MM.1S (cell line): Measurements from ENCODE around the gene TANC1.

Source experiments
- DNase-seq: peaks from one replicate; pipeline ENCODE4 v3.0.0-alpha.2; 2015
- H2AFZ ChIP-seq: fragments of 300-600 bp; sonication (generic); 2 replicates; pipeline ENCODE4 v1.6.0; 2016; ENCODE audit warnings: antibody characterized with exemption, low read length
- H3F3A ChIP-seq: fragments of 300-600 bp; sonication (generic); 2 replicates; pipeline ENCODE4 v1.6.1; 2016; ENCODE audit warnings: mild to moderate bottlenecking, antibody characterized with exemption, low read length, moderate library complexity, mixed read lengths; ENCODE audit not compliant: insufficient read depth
- H3K27ac ChIP-seq: fragments of 300-600 bp; sonication (generic); 2 replicates; pipeline ENCODE4 v1.5.1; 2016; ENCODE audit warnings: mild to moderate bottlenecking, low read length
- H3K27me3 ChIP-seq: fragments of 300-600 bp; sonication (generic); replicated peaks from 2 replicates; pipeline ENCODE4 v1.6.0; 2016; ENCODE audit warnings: low read length; ENCODE audit not compliant: insufficient read depth
- H3K36me3 ChIP-seq: fragments of 300-600 bp; sonication (generic); replicated peaks from 2 replicates; pipeline ENCODE4 v1.6.1; 2016; ENCODE audit warnings: mild to moderate bottlenecking, low read length, mixed read lengths; ENCODE audit not compliant: insufficient read depth
- H3K4me1 ChIP-seq: fragments of 300-600 bp; sonication (generic); 2 replicates; pipeline ENCODE4 v1.6.1; 2016; ENCODE audit warnings: low read length, mixed read lengths
- H3K4me2 ChIP-seq: fragments of 300-600 bp; sonication (generic); 2 replicates; pipeline ENCODE4 v1.6.0; 2016; ENCODE audit warnings: low read depth, low read length
- H3K4me3 ChIP-seq: fragments of 300-600 bp; sonication (generic); 2 replicates; pipeline ENCODE4 v1.5.1; 2016; ENCODE audit warnings: low read length, mixed read lengths
- H3K79me2 ChIP-seq: fragments of 300-600 bp; sonication (generic); 2 replicates; pipeline ENCODE4 v1.6.1; 2016; ENCODE audit warnings: mixed run types, low read length, mixed read lengths
- H3K9ac ChIP-seq: fragments of 300-600 bp; sonication (generic); 2 replicates; pipeline ENCODE4 v1.6.1; 2016; ENCODE audit warnings: low read length, mixed read lengths
- H3K9me2 ChIP-seq: fragments of 300-600 bp; sonication (generic); replicated peaks from 2 replicates; pipeline ENCODE4 v1.6.1; 2016; ENCODE audit warnings: mild to moderate bottlenecking, low read length, mixed read lengths; ENCODE audit not compliant: insufficient read depth
- H3K9me3 ChIP-seq: fragments of 300-600 bp; sonication (generic); replicated peaks from 2 replicates; pipeline ENCODE4 v1.6.1; 2016; ENCODE audit warnings: mild to moderate bottlenecking, low read length, mixed read lengths; ENCODE audit not compliant: insufficient read depth
- H4K20me1 ChIP-seq: fragments of 300-600 bp; sonication (generic); 2 replicates; pipeline ENCODE4 v1.6.1; 2016; ENCODE audit warnings: mild to moderate bottlenecking, low read length, moderate library complexity, mixed read lengths; ENCODE audit not compliant: insufficient read depth
- EZH2 ChIP-seq: fragments of 300-600 bp; sonication (generic); optimal IDR thresholded peaks from 2 replicates; pipeline ENCODE3; 2017; ENCODE audit warnings: low read depth, mild to moderate bottlenecking, antibody characterized with exemption, low read length, mixed read lengths
- EZH2phosphoT487 ChIP-seq: fragments of 300-600 bp; sonication (generic); IDR thresholded peaks from 2 replicates; pipeline ENCODE4 v1.6.1; 2018; ENCODE audit warnings: antibody characterized with exemption, low read length
- TF ChIP-seq, protein P1 (sequence below): fragments of 300-600 bp; sonication (generic); IDR thresholded peaks from 2 replicates; pipeline ENCODE4 v1.5.1; 2016; ENCODE audit warnings: antibody characterized with exemption, low read length, mixed read lengths

TANC1 gene

DNA sequence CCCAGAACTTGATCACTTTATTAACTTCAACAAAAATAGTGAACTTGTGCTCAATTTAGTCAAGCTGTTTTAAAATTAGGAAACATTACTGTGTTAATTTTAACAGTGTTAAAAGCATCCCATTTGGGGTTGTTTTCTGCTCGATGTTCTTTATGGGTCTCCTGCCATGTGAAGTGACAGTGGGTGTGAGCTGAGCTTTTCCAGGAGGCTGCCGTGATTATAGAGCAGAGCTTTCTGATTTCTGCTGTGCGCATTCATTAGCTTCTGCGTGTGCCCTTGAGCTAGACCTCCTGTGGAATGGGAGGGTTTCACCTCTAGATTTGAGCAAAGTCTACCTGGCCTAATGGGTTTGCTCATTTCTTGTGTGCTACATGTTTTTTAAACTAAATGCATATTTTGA, 196.6 kb downstream of the TANC1 start:
- Histone ChIP-seq H2AFZ (no peak overlapping the region), H3K27me3 (no peaks in the 10 kb centered on the region), H3K4me1 (peaks cover 22% of the 10 kb centered on the region), H3K36me3 (no peaks in the 10 kb centered on the region), H3K9ac (no peak overlapping the region), H3K79me2 (no peaks in the 10 kb centered on the region), H4K20me1 (no peaks in the 10 kb centered on the region), H3F3A (peaks cover 7% of the 10 kb centered on the region), H3K4me3 (no peak overlapping the region), H3K9me2 (no peaks in the 10 kb centered on the region), H3K4me2 (peak overlapping the region; percentile 19; the same call in 1 of the 2 replicates), H3K27ac (no peak overlapping the region), H3K9me3 (no peaks in the 10 kb centered on the region)
- TF ChIP-seq, protein P1, sequence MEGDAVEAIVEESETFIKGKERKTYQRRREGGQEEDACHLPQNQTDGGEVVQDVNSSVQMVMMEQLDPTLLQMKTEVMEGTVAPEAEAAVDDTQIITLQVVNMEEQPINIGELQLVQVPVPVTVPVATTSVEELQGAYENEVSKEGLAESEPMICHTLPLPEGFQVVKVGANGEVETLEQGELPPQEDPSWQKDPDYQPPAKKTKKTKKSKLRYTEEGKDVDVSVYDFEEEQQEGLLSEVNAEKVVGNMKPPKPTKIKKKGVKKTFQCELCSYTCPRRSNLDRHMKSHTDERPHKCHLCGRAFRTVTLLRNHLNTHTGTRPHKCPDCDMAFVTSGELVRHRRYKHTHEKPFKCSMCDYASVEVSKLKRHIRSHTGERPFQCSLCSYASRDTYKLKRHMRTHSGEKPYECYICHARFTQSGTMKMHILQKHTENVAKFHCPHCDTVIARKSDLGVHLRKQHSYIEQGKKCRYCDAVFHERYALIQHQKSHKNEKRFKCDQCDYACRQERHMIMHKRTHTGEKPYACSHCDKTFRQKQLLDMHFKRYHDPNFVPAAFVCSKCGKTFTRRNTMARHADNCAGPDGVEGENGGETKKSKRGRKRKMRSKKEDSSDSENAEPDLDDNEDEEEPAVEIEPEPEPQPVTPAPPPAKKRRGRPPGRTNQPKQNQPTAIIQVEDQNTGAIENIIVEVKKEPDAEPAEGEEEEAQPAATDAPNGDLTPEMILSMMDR, result no peak
- no peak for TF ChIP-seq EZH2phosphoT487
- TF ChIP-seq EZH2, result no peak
- no peak for DNase-seq

DNA sequence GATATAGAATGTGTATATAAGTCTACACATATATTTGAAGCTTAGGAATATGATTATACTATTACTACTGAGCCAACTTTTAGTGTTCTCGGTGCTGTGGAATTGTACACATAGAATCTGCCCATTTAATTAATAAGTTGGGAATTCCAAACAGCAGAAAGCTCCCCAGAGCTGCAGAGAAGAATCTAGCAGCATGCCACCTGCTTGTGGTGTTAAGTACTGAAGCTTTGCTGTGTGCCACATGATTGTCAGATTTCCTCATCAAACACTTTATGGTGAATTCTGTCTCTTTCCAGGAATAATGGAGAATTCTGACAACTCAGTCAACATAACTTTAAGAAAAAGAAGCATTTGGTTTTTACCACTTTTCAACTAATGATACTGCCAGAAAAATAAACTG, 200.3 kb downstream of the TANC1 start:
- Histone ChIP-seq H3K4me1 (peaks cover 13% of the 10 kb centered on the region), H3K9ac (no peak overlapping the region), H3F3A (peaks cover 7% of the 10 kb centered on the region), H3K4me2 (no peak overlapping the region), H3K36me3 (no peaks in the 10 kb centered on the region), H3K4me3 (no peak overlapping the region), H2AFZ (no peak overlapping the region), H3K27me3 (no peaks in the 10 kb centered on the region), H3K9me3 (no peaks in the 10 kb centered on the region), H3K9me2 (no peaks in the 10 kb centered on the region), H3K79me2 (no peaks in the 10 kb centered on the region), H4K20me1 (no peaks in the 10 kb centered on the region), H3K27ac (no peak overlapping the region)
- no peak for DNase-seq
- TF ChIP-seq, protein P1, result no peak
- TF ChIP-seq EZH2phosphoT487 (no peak), EZH2 (no peak)

DNA sequence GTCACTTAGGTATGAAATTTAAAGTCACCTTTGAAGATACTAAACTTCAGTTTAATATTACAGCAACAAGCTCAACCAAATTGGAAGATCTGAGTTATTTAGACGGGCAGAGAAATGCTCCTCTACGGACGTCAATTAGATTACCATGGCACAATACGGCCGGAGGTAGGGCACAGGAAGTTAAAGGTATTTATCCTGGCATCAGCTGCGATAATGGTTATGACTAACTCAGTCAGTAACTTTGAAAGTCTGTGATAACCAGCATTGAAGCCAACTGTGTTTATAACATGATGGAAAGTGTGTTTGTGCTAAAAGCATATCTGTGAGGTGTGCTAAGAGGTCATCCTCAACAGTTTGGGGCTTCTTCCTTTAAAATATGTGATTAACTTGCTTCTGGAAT, 200.7 kb downstream of the TANC1 start:
- Histone ChIP-seq H4K20me1 (no peaks in the 10 kb centered on the region), H3F3A (peaks cover 5% of the 10 kb centered on the region), H3K4me2 (no peak overlapping the region), H3K4me1 (peaks cover 12% of the 10 kb centered on the region), H3K9me3 (no peaks in the 10 kb centered on the region), H3K27ac (no peak overlapping the region), H3K9ac (no peak overlapping the region), H3K4me3 (no peak overlapping the region), H3K27me3 (no peaks in the 10 kb centered on the region), H2AFZ (no peak overlapping the region), H3K9me2 (no peaks in the 10 kb centered on the region), H3K36me3 (no peaks in the 10 kb centered on the region), H3K79me2 (no peaks in the 10 kb centered on the region)
- TF ChIP-seq, protein P1, result no peak
- DNase-seq, result no peak
